ENCODE measurements around the gene NRAS. TPM values are rescaled to one million over a fixed set of nuclear protein-coding genes. Genes with fewer than 3 reads are reported as not detected.

The NRAS gene
- polyA plus RNA-seq, 1 of the 3 experiments (the other 2 are of a cell fraction): 15.9 TPM

GRCh38 chr1:114676115-114676514 is 40.5 kb downstream of the NRAS start:
- DNase-seq: no peak
- H2AFZ ChIP-seq (ENCODE audit: low read depth): no peak overlapping the region
- H3K9ac ChIP-seq: no peak overlapping the region
- CTCF ChIA-PET: interaction anchor here (1.5 kb wide), 1 partner anchor 14 kb away, joined by 4 read pairs; no protein-coding TSS in a partner anchor
- H3K36me3 ChIP-seq (replicated peaks in 1 of 2; ENCODE audit: control insufficient read depth in 1 of 2, insufficient read depth in 2 of 2, low read length in 1 of 2): no peaks in the 10 kb centered on the region
- no peaks in the 10 kb centered on the region for H3K9me2 ChIP-seq
- no peaks in the 10 kb centered on the region for H3K9me3 ChIP-seq
- no peaks in the 10 kb centered on the region for H4K20me1 ChIP-seq (ENCODE audit: insufficient read depth)
- H3K4me1 ChIP-seq (ENCODE audit: control insufficient read depth in 1 of 2, insufficient read depth in 2 of 2, low read depth in 1 of 2, low read length in 1 of 2): no peaks in the 10 kb centered on the region
- POLR2A ChIA-PET: no interaction called here
- no peak overlapping the region for H3K4me3 ChIP-seq (ENCODE audit: low read depth in 2 of 2, low read length in 1 of 2)
- TF ChIP-seq MEF2A (IDR thresholded peaks at IDR 0.05; ENCODE audit: borderline replicate concordance, low read depth) (no peak), ELF1 (IDR thresholded peaks at IDR 0.05) (no peak), YY1 (IDR thresholded peaks at IDR 0.05; ENCODE audit: low read depth) (no peak), IRF3 (IDR thresholded peaks at IDR 0.05; ENCODE audit: low read depth, low read length) (no peak), TAF1 (IDR thresholded peaks at IDR 0.05; ENCODE audit: borderline replicate concordance, low read depth, low read length) (no peak)
- H3K79me2 ChIP-seq (ENCODE audit: insufficient read depth): no peaks in the 10 kb centered on the region
- 3% methylated on average over 1 of the region's 1 CpG for WGBS (ENCODE audit: low lambda C conversion rate)
- H3K4me2 ChIP-seq: no peak overlapping the region
- no peak overlapping the region for H3K27ac ChIP-seq (ENCODE audit: low read depth in 2 of 2, low read length in 1 of 2)
- no peaks in the 10 kb centered on the region for H3F3A ChIP-seq (replicated peaks; ENCODE audit: insufficient read depth)
- peaks cover 56% of the 10 kb centered on the region for H3K27me3 ChIP-seq (ENCODE audit: insufficient read depth)

GRCh38 chr1:114671939-114672275 is 44.7 kb downstream of the NRAS start:
- Histone ChIP-seq H3K79me2 (ENCODE audit: insufficient read depth) (no peaks in the 10 kb centered on the region), H2AFZ (ENCODE audit: low read depth) (no peak overlapping the region), H3K4me2 (no peak overlapping the region), H3K36me3 (replicated peaks in 1 of 2; ENCODE audit: control insufficient read depth in 1 of 2, insufficient read depth in 2 of 2, low read length in 1 of 2) (no peaks in the 10 kb centered on the region), H3K27ac (ENCODE audit: low read depth in 2 of 2, low read length in 1 of 2) (no peak overlapping the region), H3K27me3 (ENCODE audit: insufficient read depth) (peaks cover 20% of the 10 kb centered on the region), H3K9ac (no peak overlapping the region), H3K4me3 (ENCODE audit: low read depth in 2 of 2, low read length in 1 of 2) (no peak overlapping the region), H3K4me1 (ENCODE audit: control insufficient read depth in 1 of 2, insufficient read depth in 2 of 2, low read depth in 1 of 2, low read length in 1 of 2) (peaks cover 0 to 9% of the 10 kb centered on the region in 2 experiments; a peak in 1 of 4 replicates), H3K9me3 (no peaks in the 10 kb centered on the region), H3K9me2 (no peaks in the 10 kb centered on the region), H4K20me1 (ENCODE audit: insufficient read depth) (no peaks in the 10 kb centered on the region), H3F3A (replicated peaks; ENCODE audit: insufficient read depth) (no peaks in the 10 kb centered on the region)
- 52% methylated on average over 7 of the region's 7 CpGs for WGBS (ENCODE audit: low lambda C conversion rate)
- no peak for TF ChIP-seq FOXJ3 (CRISPR knock-in tag; IDR thresholded peaks at IDR 0.05)
- no peak for TF ChIP-seq PBX3 (IDR thresholded peaks at IDR 0.05)
- no peak for TF ChIP-seq RCOR1 (IDR thresholded peaks at IDR 0.05; ENCODE audit: low read length)
- TF ChIP-seq NRF1 (IDR thresholded peaks at IDR 0.05; ENCODE audit: low read depth, low read length): no peak
- no peak for TF ChIP-seq USF2 (IDR thresholded peaks at IDR 0.05; ENCODE audit: borderline replicate concordance, low read depth, low read length)
- TF ChIP-seq MAX (IDR thresholded peaks at IDR 0.05; ENCODE audit: low read depth): no peak
- no peak for TF ChIP-seq REST (IDR thresholded peaks at IDR 0.05; ENCODE audit: low read depth, low read length)
- TF ChIP-seq MEF2A (IDR thresholded peaks at IDR 0.05; ENCODE audit: borderline replicate concordance, low read depth): no peak
- no peak for TF ChIP-seq GATA2 (CRISPR knock-in tag; IDR thresholded peaks at IDR 0.05)
- no peak for TF ChIP-seq YY1 (IDR thresholded peaks at IDR 0.05; ENCODE audit: low read depth)
- no peak for TF ChIP-seq TCF12 (IDR thresholded peaks at IDR 0.05)
- TF ChIP-seq JUND (IDR thresholded peaks at IDR 0.05): no peak
- ChIA-PET POLR2A (no interaction called here), CTCF (interaction anchor here (0.8 to 1.5 kb wide), 8 partner anchors 16 to 694 kb away, joined by 3 to 11 read pairs (median 4); no protein-coding TSS in a partner anchor)
- DNase-seq: no peak

Data from SK-N-SH (cell line).